ENCODE data around the gene SEMA4D.
A peak's percentile ranks its signal among the peaks of the same experiment; 100 is the strongest.

The SEMA4D gene

GRCh38 chr9:89382026-89382986 lies 115.6 kb downstream of the SEMA4D start:
- Histone ChIP-seq H3K36me3 (peaks cover 88% of the 10 kb centered on the region), H3K27me3 (no peaks in the 10 kb centered on the region), H3K4me3 (ENCODE audit: low read depth in 1 of 2, low read length in 1 of 2) (peak overlapping the region; percentile 31 to 37), H3K4me1 (ENCODE audit: control insufficient read depth in 1 of 2, insufficient read depth in 1 of 2, low read depth in 1 of 2, low read length in 1 of 2) (peaks cover 60 to 69% of the 10 kb centered on the region in 2 experiments), H3K9me3 (no peaks in the 10 kb centered on the region), H3K27ac (peak overlapping the region; percentile 99)
- TF ChIP-seq CTCF (IDR thresholded peaks at IDR 0.05): no peak

- Histone ChIP-seq H3K9me3 (no peaks in the 10 kb centered on the region), H3K4me3 (ENCODE audit: low read depth in 1 of 2, low read length in 1 of 2) (peak overlapping the region; percentile 31 to 37), H3K4me1 (ENCODE audit: control insufficient read depth in 1 of 2, insufficient read depth in 1 of 2, low read depth in 1 of 2, low read length in 1 of 2) (peaks cover 50 to 68% of the 10 kb centered on the region in 2 experiments), H3K36me3 (peaks cover 88% of the 10 kb centered on the region), H3K27me3 (no peaks in the 10 kb centered on the region), H3K27ac (peak overlapping the region; percentile 99)
- no peak for TF ChIP-seq CTCF (IDR thresholded peaks at IDR 0.05)
Observed at GRCh38 chr9:89381308-89381609, 116.7 kb downstream of the SEMA4D start.

- H3K27me3 ChIP-seq: no peaks in the 10 kb centered on the region
- H3K4me3 ChIP-seq (ENCODE audit: low read depth in 1 of 2, low read length in 1 of 2): peak overlapping the region in 1 of 2 experiments; percentile 39
- H3K36me3 ChIP-seq: peaks cover 88% of the 10 kb centered on the region
- H3K4me1 ChIP-seq (ENCODE audit: control insufficient read depth in 1 of 2, insufficient read depth in 1 of 2, low read depth in 1 of 2, low read length in 1 of 2): peaks cover 50 to 68% of the 10 kb centered on the region in 2 experiments
- H3K9me3 ChIP-seq: no peaks in the 10 kb centered on the region
- peak overlapping the region; percentile 99 for H3K27ac ChIP-seq
- TF ChIP-seq CTCF (IDR thresholded peaks at IDR 0.05): no peak
Observed at GRCh38 chr9:89380437-89381307, 117.2 kb downstream of the SEMA4D start.

- peak overlapping the region; percentile 99 for H3K27ac ChIP-seq
- H3K36me3 ChIP-seq: peaks cover 87% of the 10 kb centered on the region
Observed at GRCh38 chr9:89379508-89380115, 118.3 kb downstream of the SEMA4D start.

More at GRCh38 chr9:89379508-89380115, 118.3 kb downstream of the SEMA4D start:
- Histone ChIP-seq H3K27me3 (no peaks in the 10 kb centered on the region), H3K4me1 (ENCODE audit: control insufficient read depth in 1 of 2, insufficient read depth in 1 of 2, low read depth in 1 of 2, low read length in 1 of 2) (peaks cover 50 to 77% of the 10 kb centered on the region in 2 experiments), H3K4me3 (ENCODE audit: low read depth in 1 of 2, low read length in 1 of 2) (peak overlapping the region; percentile 39), H3K9me3 (no peaks in the 10 kb centered on the region)
- peak; percentile 27 for TF ChIP-seq CTCF (IDR thresholded peaks at IDR 0.05)

All from neutrophil (primary cell).